GM12878 (cell line): ENCODE results near the gene CCNYL1. TPM values are rescaled to one million over a fixed set of nuclear protein-coding genes. Genes with fewer than 3 reads are reported as not detected.

Source experiments
- ATAC-seq: fragments of 200-7000 bp; cut with Tn5 transposase; 3 replicates; pipeline ENCODE4 v1.9.1; 2020; ENCODE audit warnings: mild to moderate bottlenecking, moderate library complexity
- BruUV-seq: library from RNA; stranded (reverse); fragments of 400-500 nt; replicated peaks from 2 replicates; lab custom pipeline; 2021; lab: Mats Ljungman, UMichigan
- CTCF ChIA-PET: fragments of 300-600 bp; sonication (Branson Sonifier 250); formaldehyde crosslinking; extraction: SDS; loops from one replicate; lab custom pipeline; 2021; ENCODE audit warnings: inconsistent platforms; lab: Yijun Ruan, JAX
- POLR2A ChIA-PET: fragments of 350-600 bp; formaldehyde crosslinking; extraction: SDS; loops from one replicate; lab custom pipeline; 2021; ENCODE audit warnings: inconsistent platforms; lab: Charles Lee
- RAD21 ChIA-PET: fragments of 300-600 bp; sonication (Branson Sonifier 250); formaldehyde crosslinking; loops from one replicate; lab custom pipeline; 2023; ENCODE audit warnings: antibody characterized with exemption; ENCODE audit not compliant: unreplicated experiment; lab: Charles Lee
- SMC1A ChIA-PET: fragments of 300-600 bp; sonication (Branson Sonifier 250); formaldehyde crosslinking; loops from one replicate; lab custom pipeline; 2023; ENCODE audit not compliant: unreplicated experiment, uncharacterized antibody; lab: Charles Lee
- DNase-seq: peaks from one replicate; pipeline ENCODE4 v3.0.0-alpha.2; 2011; ENCODE audit warnings: low read depth, low spot score
- FAIRE-seq: peaks from 3 replicates; lab custom pipeline; 2011; peaks lifted over from hg19 to GRCh38; lab: Jason Lieb, UNC
- H2AFZ ChIP-seq: 2 replicates; pipeline ENCODE4 v1.6.0; 2011; ENCODE audit warnings: low read depth, low read length, control low read depth; ENCODE audit not compliant: control insufficient read depth
- H3K27ac ChIP-seq: 2 replicates; pipeline ENCODE4 v1.5.1; 2011; ENCODE audit warnings: control low read depth; ENCODE audit not compliant: control insufficient read depth, insufficient read depth
- H3K27me3 ChIP-seq, 2 experiments: replicated peaks in 1 of 2; 2 replicates each; pipeline versions ENCODE4 v1.6.0 to v1.6.1; 2011; ENCODE audit warnings: low read length in 1 of 2; ENCODE audit not compliant: control insufficient read depth in 2 of 2, insufficient read depth in 2 of 2
- H3K36me3 ChIP-seq, 2 experiments: 2 replicates each; pipeline ENCODE4 v1.5.1; 2011; ENCODE audit warnings: low read length in 1 of 2; ENCODE audit not compliant: control insufficient read depth in 2 of 2, insufficient read depth in 2 of 2
- H3K4me1 ChIP-seq: 2 replicates; pipeline ENCODE4 v1.6.1; 2011; ENCODE audit warnings: mild to moderate bottlenecking, low read length, moderate library complexity, mixed read lengths; ENCODE audit not compliant: control insufficient read depth, insufficient read depth
- H3K4me2 ChIP-seq: 2 replicates; pipeline ENCODE4 v1.6.0; 2011; ENCODE audit warnings: control low read depth; ENCODE audit not compliant: control insufficient read depth, insufficient read depth
- H3K4me3 ChIP-seq: fragments of 200-600 bp; sonication (generic); 2 replicates; pipeline ENCODE4 v1.5.1; 2016
- H3K79me2 ChIP-seq: 2 replicates; pipeline ENCODE4 v1.6.0; 2011; ENCODE audit warnings: low read length; ENCODE audit not compliant: control insufficient read depth, insufficient read depth
- H3K9ac ChIP-seq: 2 replicates; pipeline ENCODE4 v1.8.0; 2011; ENCODE audit warnings: low read length, control low read depth, mixed read lengths; ENCODE audit not compliant: control insufficient read depth, insufficient read depth
- H3K9me3 ChIP-seq: replicated peaks from 3 replicates; pipeline ENCODE4 v1.5.1; 2011; ENCODE audit warnings: mild to moderate bottlenecking, low read length; ENCODE audit not compliant: control insufficient read depth, insufficient read depth
- H4K20me1 ChIP-seq: 2 replicates; pipeline ENCODE4 v1.6.0; 2011; ENCODE audit not compliant: control insufficient read depth, insufficient read depth
- ATF7 ChIP-seq: fragments of 450-650 bp; IDR thresholded peaks from 2 replicates; pipeline ENCODE4 v1.6.1; 2016; ENCODE audit warnings: low read depth, mild to moderate bottlenecking
- CBFB ChIP-seq: IDR thresholded peaks from 2 replicates; pipeline ENCODE4 v1.6.1; 2016; ENCODE audit warnings: antibody characterized with exemption, low read depth
- CBX5 ChIP-seq: sonication (generic); IDR thresholded peaks from 2 replicates; pipeline ENCODE4 v1.6.1; 2016; ENCODE audit warnings: low read depth, moderate library complexity, mild to moderate bottlenecking, inconsistent platforms
- FOS ChIP-seq: IDR thresholded peaks from 3 replicates; pipeline ENCODE4 v1.6.1; 2011; ENCODE audit warnings: borderline replicate concordance; ENCODE audit not compliant: insufficient read length; ENCODE audit errors: extremely low read depth
- LARP7 ChIP-seq: fragments of 450-650 bp; IDR thresholded peaks from 2 replicates; pipeline ENCODE4 v1.6.1; 2017; ENCODE audit warnings: mild to moderate bottlenecking
- NFIC ChIP-seq: IDR thresholded peaks from 2 replicates; pipeline ENCODE4 v1.6.1; 2012; ENCODE audit warnings: low read depth, mild to moderate bottlenecking, inconsistent platforms, low read length, moderate library complexity
- PML ChIP-seq: IDR thresholded peaks from 2 replicates; pipeline ENCODE4 v1.6.1; 2012; ENCODE audit warnings: low read length, inconsistent platforms
- RAD21 ChIP-seq: IDR thresholded peaks from 2 replicates; pipeline ENCODE4 v1.6.1; 2011; ENCODE audit warnings: mild to moderate bottlenecking, low read depth, low read length, moderate library complexity; ENCODE audit not compliant: insufficient read depth
- SMAD1 ChIP-seq: fragments of 450-650 bp; IDR thresholded peaks from 2 replicates; pipeline ENCODE4 v1.6.1; 2018; ENCODE audit warnings: mild to moderate bottlenecking, low read depth; ENCODE audit not compliant: partially characterized antibody
- STAT3 ChIP-seq: IDR thresholded peaks from 2 replicates; pipeline ENCODE4 v1.6.1; 2011; ENCODE audit warnings: low read depth, low read length, improper control_type of control experiment
- SUPT20H ChIP-seq: IDR thresholded peaks from 2 replicates; pipeline ENCODE4 v1.6.1; 2011; ENCODE audit warnings: low read depth, mild to moderate bottlenecking, low read length, moderate library complexity, borderline replicate concordance; ENCODE audit not compliant: control insufficient read depth
- SUZ12 ChIP-seq: fragments of 200-600 bp; sonication (generic); IDR thresholded peaks from one replicate; pipeline ENCODE4 v1.6.1; 2018; ENCODE audit warnings: antibody characterized with exemption, mild to moderate bottlenecking; ENCODE audit not compliant: unreplicated experiment
- ZNF384 ChIP-seq: IDR thresholded peaks from 2 replicates; pipeline ENCODE4 v1.6.1; 2012; ENCODE audit warnings: low read depth, mild to moderate bottlenecking, low read length, improper control_type of control experiment, borderline replicate concordance
- WGBS: methylation state at CpG from one replicate; pipeline ENCODE4 v1.1.6; 2016; ENCODE audit warnings: low lambda C conversion rate; ENCODE audit not compliant: insufficient replicate concordance, insufficient coverage; ENCODE audit errors: missing lambda C conversion rate; 5-methylcytosine and 5-hydroxymethylcytosine counted together
- in situ Hi-C: fragments of 300-500 bp; cut with MboI; formaldehyde crosslinking; loops from 9 replicates; pipeline ENCODE4 v1.14.3; 2018; ENCODE audit warnings: mixed read lengths
- intact Hi-C: fragments of 100-400 bp; cut with micrococcal nuclease; formaldehyde crosslinking; loops from one replicate; pipeline ENCODE4 v1.14.2; 2022; ENCODE audit not compliant: unreplicated experiment
- polyA plus RNA-seq, 11 experiments: library from polyadenylated mRNA; depleted of rRNA in 4 of 11; unstranded in 6 of 11; stranded (reverse) in 5 of 11; fragments of >200 nt; fragmentation: Nextera tagmentation in 4 of 11; fragmentation: Illumina TruSeq in 1 of 11; extraction: Ambion mirVana in 4 of 11; extraction: Trizol in 1 of 11; gene quantifications; 1 replicate in 1 of 11; 2 replicates in 10 of 11; pipeline versions ENCODE4 v1.2.1 to v1.2.3, GENCODE V29; 2011 to 2016; ENCODE audit warnings: inconsistent platforms in 2 of 11, missing spikeins in 2 of 11, low read depth in 1 of 11
- total RNA-seq, 4 experiments: library from RNA; depleted of rRNA in 3 of 4; stranded (reverse); fragments of >200 nt in 3 of 4; fragmentation: Illumina TruSeq in 1 of 4; extraction: Trizol in 1 of 4; gene quantifications; 2 replicates each; pipeline versions ENCODE4 v1.2.1 to v1.2.3, GENCODE V29; 2013 to 2021
- TF ChIP-seq, protein P1 (sequence below): fragments of 450-650 bp; IDR thresholded peaks from 2 replicates; pipeline ENCODE4 v1.6.1; 2017; ENCODE audit warnings: mild to moderate bottlenecking, moderate library complexity
- TF ChIP-seq, protein P2 (sequence below): fragments of 450-650 bp; IDR thresholded peaks from 2 replicates; pipeline ENCODE4 v1.6.1; 2017; ENCODE audit warnings: borderline replicate concordance

Gene CCNYL1
- total and polyA plus RNA-seq, 10 of the 15 experiments (the other 5 are each of a cell fraction or from before 2014, with no cell fraction given): 1.8 to 12.3 (median 5.9) TPM

DNA sequence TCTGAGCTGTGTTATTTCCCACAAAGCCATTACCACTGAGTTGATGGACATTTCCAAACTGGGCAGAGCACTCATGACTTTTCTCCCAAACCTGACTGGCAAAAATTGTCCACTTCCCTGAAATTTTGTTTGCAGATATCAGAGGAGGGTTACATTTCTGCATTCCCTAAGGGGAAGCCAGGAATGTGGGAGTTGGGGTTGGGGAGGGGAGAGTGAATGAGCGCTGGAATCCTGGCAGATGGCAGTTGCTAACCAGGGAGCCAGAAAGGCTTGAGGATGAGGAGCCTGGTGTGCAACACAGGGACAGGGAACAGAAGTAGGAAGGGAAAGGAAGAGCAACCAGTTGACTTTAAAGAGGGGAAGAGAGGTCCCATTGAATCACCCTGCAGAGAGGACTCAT is 14.0 kb upstream of the CCNYL1 start:
- Histone ChIP-seq H3K27me3 (no peaks in the 10 kb centered on the region), H3K4me1 (no peaks in the 10 kb centered on the region), H3K4me3 (no peak overlapping the region), H3K4me2 (no peak overlapping the region), H3K79me2 (no peaks in the 10 kb centered on the region), H2AFZ (no peak overlapping the region), H4K20me1 (no peaks in the 10 kb centered on the region), H3K27ac (no peak overlapping the region), H3K9me3 (no peaks in the 10 kb centered on the region), H3K9ac (no peak overlapping the region), H3K36me3 (no peaks in the 10 kb centered on the region)
- FAIRE-seq (no peak), DNase-seq (no peak), ATAC-seq (no peak)
- no TSS peak for BruUV-seq
- in situ Hi-C loops: no loop called here
- ChIA-PET SMC1A (interaction anchor here (1.6 kb wide), 1 partner anchor 11 kb away, joined by 3 read pairs; no protein-coding TSS in a partner anchor), CTCF (no interaction called here), RAD21 (no interaction called here), POLR2A (no interaction called here)
- TF ChIP-seq SMAD1 (no peak), ATF7 (no peak), STAT3 (no peak), RAD21 (no peak)
- 46% methylated on average over 1 of the region's 1 CpG for WGBS
- intact Hi-C loops: no loop called here

DNA sequence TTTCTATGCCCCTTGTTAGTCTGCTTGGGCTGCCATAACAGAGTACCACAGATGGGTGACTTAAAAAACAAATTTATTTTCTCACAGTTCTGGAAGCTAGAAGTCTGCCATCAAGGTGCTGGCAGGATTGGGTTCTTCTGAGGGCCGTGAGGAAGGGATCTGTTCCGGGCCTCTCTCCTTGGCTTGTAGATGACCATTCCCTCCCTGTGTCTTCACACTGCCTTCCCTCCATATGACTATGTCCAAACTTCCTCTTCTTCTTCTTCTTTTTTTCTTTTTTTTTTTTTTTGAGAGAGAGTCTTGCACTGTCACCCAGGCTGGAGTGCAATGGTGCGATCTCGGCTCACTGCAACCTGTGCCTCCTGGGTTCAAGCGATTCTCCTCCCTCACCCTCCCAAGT is 13.1 kb upstream of the CCNYL1 start:
- ChIA-PET POLR2A (no interaction called here), RAD21 (no interaction called here), SMC1A (interaction anchor here (1.6 kb wide), 1 partner anchor 10 kb away, joined by 3 read pairs; no protein-coding TSS in a partner anchor), CTCF (no interaction called here)
- H3K4me2 ChIP-seq: no peak overlapping the region
- intact Hi-C loops (no loop called here), in situ Hi-C loops (no loop called here)
- H3K9me3 ChIP-seq: no peaks in the 10 kb centered on the region
- no peaks in the 10 kb centered on the region for H4K20me1 ChIP-seq
- H3K9ac ChIP-seq: no peak overlapping the region
- no peaks in the 10 kb centered on the region for H3K79me2 ChIP-seq
- no peaks in the 10 kb centered on the region for H3K27me3 ChIP-seq
- no peak for FAIRE-seq
- H3K4me1 ChIP-seq: no peaks in the 10 kb centered on the region
- no peaks in the 10 kb centered on the region for H3K36me3 ChIP-seq
- DNase-seq: no peak
- BruUV-seq: no TSS peak
- no peak overlapping the region for H3K27ac ChIP-seq
- no peak overlapping the region for H3K4me3 ChIP-seq
- H2AFZ ChIP-seq: no peak overlapping the region
- WGBS: 88% methylated on average over 5 of the region's 5 CpGs
- ATAC-seq: no peak
- TF ChIP-seq ZNF384: no peak
- no peak for TF ChIP-seq LARP7
- TF ChIP-seq, protein P1, sequence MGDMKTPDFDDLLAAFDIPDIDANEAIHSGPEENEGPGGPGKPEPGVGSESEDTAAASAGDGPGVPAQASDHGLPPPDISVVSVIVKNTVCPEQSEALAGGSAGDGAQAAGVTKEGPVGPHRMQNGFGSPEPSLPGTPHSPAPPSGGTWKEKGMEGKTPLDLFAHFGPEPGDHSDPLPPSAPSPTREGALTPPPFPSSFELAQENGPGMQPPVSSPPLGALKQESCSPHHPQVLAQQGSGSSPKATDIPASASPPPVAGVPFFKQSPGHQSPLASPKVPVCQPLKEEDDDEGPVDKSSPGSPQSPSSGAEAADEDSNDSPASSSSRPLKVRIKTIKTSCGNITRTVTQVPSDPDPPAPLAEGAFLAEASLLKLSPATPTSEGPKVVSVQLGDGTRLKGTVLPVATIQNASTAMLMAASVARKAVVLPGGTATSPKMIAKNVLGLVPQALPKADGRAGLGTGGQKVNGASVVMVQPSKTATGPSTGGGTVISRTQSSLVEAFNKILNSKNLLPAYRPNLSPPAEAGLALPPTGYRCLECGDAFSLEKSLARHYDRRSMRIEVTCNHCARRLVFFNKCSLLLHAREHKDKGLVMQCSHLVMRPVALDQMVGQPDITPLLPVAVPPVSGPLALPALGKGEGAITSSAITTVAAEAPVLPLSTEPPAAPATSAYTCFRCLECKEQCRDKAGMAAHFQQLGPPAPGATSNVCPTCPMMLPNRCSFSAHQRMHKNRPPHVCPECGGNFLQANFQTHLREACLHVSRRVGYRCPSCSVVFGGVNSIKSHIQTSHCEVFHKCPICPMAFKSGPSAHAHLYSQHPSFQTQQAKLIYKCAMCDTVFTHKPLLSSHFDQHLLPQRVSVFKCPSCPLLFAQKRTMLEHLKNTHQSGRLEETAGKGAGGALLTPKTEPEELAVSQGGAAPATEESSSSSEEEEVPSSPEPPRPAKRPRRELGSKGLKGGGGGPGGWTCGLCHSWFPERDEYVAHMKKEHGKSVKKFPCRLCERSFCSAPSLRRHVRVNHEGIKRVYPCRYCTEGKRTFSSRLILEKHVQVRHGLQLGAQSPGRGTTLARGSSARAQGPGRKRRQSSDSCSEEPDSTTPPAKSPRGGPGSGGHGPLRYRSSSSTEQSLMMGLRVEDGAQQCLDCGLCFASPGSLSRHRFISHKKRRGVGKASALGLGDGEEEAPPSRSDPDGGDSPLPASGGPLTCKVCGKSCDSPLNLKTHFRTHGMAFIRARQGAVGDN: no peak
- no peak for TF ChIP-seq CBX5
- TF ChIP-seq FOS: no peak
- no peak for TF ChIP-seq NFIC
- TF ChIP-seq PML: no peak
- TF ChIP-seq CBFB: no peak
- TF ChIP-seq, protein P2, sequence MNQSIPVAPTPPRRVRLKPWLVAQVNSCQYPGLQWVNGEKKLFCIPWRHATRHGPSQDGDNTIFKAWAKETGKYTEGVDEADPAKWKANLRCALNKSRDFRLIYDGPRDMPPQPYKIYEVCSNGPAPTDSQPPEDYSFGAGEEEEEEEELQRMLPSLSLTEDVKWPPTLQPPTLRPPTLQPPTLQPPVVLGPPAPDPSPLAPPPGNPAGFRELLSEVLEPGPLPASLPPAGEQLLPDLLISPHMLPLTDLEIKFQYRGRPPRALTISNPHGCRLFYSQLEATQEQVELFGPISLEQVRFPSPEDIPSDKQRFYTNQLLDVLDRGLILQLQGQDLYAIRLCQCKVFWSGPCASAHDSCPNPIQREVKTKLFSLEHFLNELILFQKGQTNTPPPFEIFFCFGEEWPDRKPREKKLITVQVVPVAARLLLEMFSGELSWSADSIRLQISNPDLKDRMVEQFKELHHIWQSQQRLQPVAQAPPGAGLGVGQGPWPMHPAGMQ: no peak
- no peak for TF ChIP-seq SUPT20H
- no peak for TF ChIP-seq SUZ12
